HEK293 (cell line): Measurements from ENCODE around the gene QRICH2.

Experiments used
- GLI4 ChIP-seq: fragments of 450-650 bp; formaldehyde crosslinking; IDR thresholded peaks from 2 replicates; pipeline ENCODE4 v1.5.1; 2016; ENCODE audit warnings: missing biosample characterization, missing genetic modification characterization
- GLIS2 ChIP-seq: fragments of 450-650 bp; formaldehyde crosslinking; IDR thresholded peaks from 2 replicates; pipeline ENCODE4 v1.5.1; 2016; ENCODE audit warnings: missing biosample characterization, missing genetic modification characterization
- HOXD13 ChIP-seq: sonication (generic); formaldehyde crosslinking; IDR thresholded peaks from 2 replicates; pipeline ENCODE4 v1.8.0; 2022; ENCODE audit warnings: missing genetic modification reagents, borderline replicate concordance
- PRDM6 ChIP-seq: fragments of 450-650 bp; formaldehyde crosslinking; IDR thresholded peaks from 2 replicates; pipeline ENCODE4 v1.5.1; 2017; ENCODE audit warnings: missing biosample characterization, missing genetic modification characterization
- WT1 ChIP-seq: fragments of 450-650 bp; formaldehyde crosslinking; IDR thresholded peaks from 2 replicates; pipeline ENCODE4 v1.5.1; 2016; ENCODE audit warnings: missing biosample characterization, missing genetic modification characterization
- YY1 ChIP-seq: fragments of 450-650 bp; formaldehyde crosslinking; IDR thresholded peaks from 2 replicates; pipeline ENCODE4 v1.5.1; 2018; ENCODE audit warnings: missing biosample characterization, missing genetic modification characterization
- YY2 ChIP-seq: fragments of 450-650 bp; formaldehyde crosslinking; IDR thresholded peaks from 2 replicates; pipeline ENCODE4 v1.5.1; 2016; ENCODE audit warnings: missing biosample characterization, missing genetic modification characterization
- ZBTB11 ChIP-seq: fragments of 450-650 bp; formaldehyde crosslinking; conservative IDR thresholded peaks from 2 replicates; pipeline ENCODE4 v1.5.1; 2016; ENCODE audit warnings: low read depth, missing biosample characterization, missing genetic modification characterization
- ZBTB44 ChIP-seq: fragments of 450-650 bp; IDR thresholded peaks from 2 replicates; pipeline ENCODE4 v1.5.1; 2018; ENCODE audit warnings: missing biosample characterization, mild to moderate bottlenecking, missing genetic modification characterization
- ZBTB8A ChIP-seq: fragments of 450-650 bp; formaldehyde crosslinking; IDR thresholded peaks from 2 replicates; pipeline ENCODE4 v1.5.1; 2016; ENCODE audit warnings: missing biosample characterization, missing genetic modification characterization
- ZNF10 ChIP-seq: fragments of 450-650 bp; formaldehyde crosslinking; IDR thresholded peaks from 2 replicates; pipeline ENCODE4 v1.5.1; 2017; ENCODE audit warnings: missing biosample characterization, missing genetic modification characterization
- ZNF112 ChIP-seq: fragments of 450-650 bp; formaldehyde crosslinking; IDR thresholded peaks from 2 replicates; pipeline ENCODE4 v1.5.0; 2017; ENCODE audit warnings: missing biosample characterization, missing genetic modification characterization
- ZNF133 ChIP-seq: fragments of 450-650 bp; formaldehyde crosslinking; IDR thresholded peaks from 2 replicates; pipeline ENCODE4 v1.5.1; 2016; ENCODE audit warnings: missing biosample characterization, missing genetic modification characterization
- ZNF138 ChIP-seq: fragments of 450-650 bp; formaldehyde crosslinking; IDR thresholded peaks from 2 replicates; pipeline ENCODE4 v1.5.1; 2016; ENCODE audit warnings: missing biosample characterization, missing genetic modification characterization, borderline replicate concordance
- ZNF175 ChIP-seq: fragments of 450-650 bp; formaldehyde crosslinking; IDR thresholded peaks from 2 replicates; pipeline ENCODE4 v1.5.1; 2016; ENCODE audit warnings: missing biosample characterization, missing genetic modification characterization
- ZNF223 ChIP-seq: fragments of 450-650 bp; formaldehyde crosslinking; IDR thresholded peaks from 2 replicates; pipeline ENCODE4 v1.5.1; 2016; ENCODE audit warnings: missing biosample characterization, missing genetic modification characterization
- ZNF280C ChIP-seq: fragments of 450-650 bp; formaldehyde crosslinking; IDR thresholded peaks from 2 replicates; pipeline ENCODE4 v1.5.1; 2016; ENCODE audit warnings: missing biosample characterization, missing genetic modification characterization
- ZNF37A ChIP-seq: fragments of 450-650 bp; IDR thresholded peaks from 2 replicates; pipeline ENCODE4 v1.5.1; 2018; ENCODE audit warnings: missing biosample characterization, missing genetic modification characterization
- ZNF449 ChIP-seq: fragments of 450-650 bp; formaldehyde crosslinking; IDR thresholded peaks from 2 replicates; pipeline ENCODE4 v1.5.1; 2017; ENCODE audit warnings: missing biosample characterization, mild to moderate bottlenecking, missing genetic modification characterization, moderate library complexity
- ZNF518A ChIP-seq: fragments of 450-650 bp; formaldehyde crosslinking; conservative IDR thresholded peaks from 2 replicates; pipeline ENCODE4 v1.5.1; 2016; ENCODE audit warnings: low read depth, missing biosample characterization, missing genetic modification characterization
- ZNF529 ChIP-seq: fragments of 450-650 bp; formaldehyde crosslinking; IDR thresholded peaks from 2 replicates; pipeline ENCODE4 v1.5.1; 2017; ENCODE audit warnings: missing genetic modification characterization, missing biosample characterization; ENCODE audit not compliant: insufficient replicate concordance
- ZNF600 ChIP-seq: fragments of 450-650 bp; formaldehyde crosslinking; IDR thresholded peaks from 2 replicates; pipeline ENCODE4 v1.5.1; 2016; ENCODE audit warnings: missing biosample characterization, missing genetic modification characterization
- ZNF677 ChIP-seq: fragments of 450-650 bp; IDR thresholded peaks from 2 replicates; pipeline ENCODE4 v1.5.0; 2018; ENCODE audit warnings: missing biosample characterization, mild to moderate bottlenecking, missing genetic modification characterization, moderate library complexity
- ZXDB ChIP-seq: fragments of 450-650 bp; formaldehyde crosslinking; IDR thresholded peaks from 2 replicates; pipeline ENCODE4 v1.5.1; 2016; ENCODE audit warnings: missing biosample characterization, missing genetic modification characterization

QRICH2 gene

GRCh38 chr17:76271669-76272540, 36.2 kb downstream of the QRICH2 start (continued):
- no peak for TF ChIP-seq ZNF518A (tag by site-specific recombination)
- TF ChIP-seq ZBTB8A (tag by site-specific recombination): no peak
- no peak for TF ChIP-seq ZNF133
- no peak for TF ChIP-seq ZNF138
- no peak for TF ChIP-seq ZNF449 (tag by site-specific recombination)
- no peak for TF ChIP-seq ZNF175 (tag by site-specific recombination)
- TF ChIP-seq ZBTB11 (tag by site-specific recombination): no peak
- no peak for TF ChIP-seq ZXDB (tag by site-specific recombination)
- no peak for TF ChIP-seq ZNF223 (tag by site-specific recombination)
- TF ChIP-seq ZNF677: no peak
- TF ChIP-seq GLI4 (tag by site-specific recombination): no peak
- no peak for TF ChIP-seq ZBTB44 (tag by site-specific recombination)
- TF ChIP-seq YY1 (tag by site-specific recombination): no peak
- TF ChIP-seq ZNF10 (tag by site-specific recombination): no peak
- TF ChIP-seq HOXD13 (CRISPR knock-in tag): no peak
- no peak for TF ChIP-seq PRDM6 (tag by site-specific recombination)
- TF ChIP-seq WT1 (tag by site-specific recombination): no peak
- peak; percentile 76 for TF ChIP-seq GLIS2 (tag by site-specific recombination)
- TF ChIP-seq ZNF37A (tag by site-specific recombination): no peak
- TF ChIP-seq ZNF600 (tag by site-specific recombination): no peak
- no peak for TF ChIP-seq ZNF280C
- no peak for TF ChIP-seq ZNF529
- TF ChIP-seq YY2 (tag by site-specific recombination): no peak
- TF ChIP-seq ZNF112 (tag by site-specific recombination): no peak
